GM13977 (cell line): ENCODE measurements around the gene CHST8.
"Not testable (repeated sequence)": the region's sequence is repeated elsewhere in the genome, so short reads cannot be mapped to it uniquely, and the experiment has no call there.

Experiments
- DNase-seq: peaks from one replicate; pipeline ENCODE4 v3.0.0; 2012; ENCODE audit warnings: low spot score
- CTCF ChIP-seq: IDR thresholded peaks from 2 replicates; pipeline ENCODE4 v1.5.1; 2012; ENCODE audit warnings: mild to moderate bottlenecking, control low read depth; ENCODE audit not compliant: insufficient read depth; ENCODE audit errors: extremely low read depth, missing control alignments
- in situ Hi-C: fragments of 300-500 bp; cut with MboI; formaldehyde crosslinking; loops from one replicate; pipeline ENCODE4 v1.12.0; 2022; ENCODE audit warnings: low sequenced_read_pairs, low pct_unique_long_range_greater_than_20kb, mixed read lengths, inconsistent platforms; ENCODE audit not compliant: unreplicated experiment

CHST8 gene

GRCh38 chr19:33613620-33614000 is 8.1 kb upstream of the CHST8 start:
- no peak for TF ChIP-seq CTCF
- in situ Hi-C loops, result no loop called here
- no peak for DNase-seq

GRCh38 chr19:33616346-33616745 is 5.4 kb upstream of the CHST8 start:
- DNase-seq, result no peak
- TF ChIP-seq CTCF, result no peak
- in situ Hi-C loops, result no loop called here

GRCh38 chr19:33616857-33617256 is 4.9 kb upstream of the CHST8 start:
- TF ChIP-seq CTCF, result no peak

GRCh38 chr19:33618363-33618762 is 3.4 kb upstream of the CHST8 start:
- in situ Hi-C loops, DNase-seq: not testable (repeated sequence)

More at GRCh38 chr19:33616857-33617256, 4.9 kb upstream of the CHST8 start:
- in situ Hi-C loops, result no loop called here
- DNase-seq, result no peak

- in situ Hi-C loops, result no loop called here
- TF ChIP-seq CTCF, result no peak
- peak; percentile 3 for DNase-seq
Observed at GRCh38 chr19:33618884-33619283, 2.9 kb upstream of the CHST8 start.

GRCh38 chr19:33620611-33621010 is 1.1 kb upstream of the CHST8 start:
- TF ChIP-seq CTCF, result no peak
- in situ Hi-C loops, result no loop called here
- DNase-seq, result no peak

GRCh38 chr19:33621065-33621785 is 528 bp upstream of the CHST8 start:
- no peak for TF ChIP-seq CTCF
- in situ Hi-C loops, result no loop called here
- peak; percentile 34 for DNase-seq
